Hindlimb muscle (tissue), 1 donor: Measurements from ENCODE around the gene ABLIM1. TPM values are rescaled to one million over a fixed set of nuclear protein-coding genes. Genes with fewer than 3 reads are reported as not detected.

ENCODE experiments used
- DNase-seq: peaks from one replicate; pipeline ENCODE4 v3.0.0-alpha.2; 2013
- polyA plus RNA-seq: library from polyadenylated mRNA; unstranded; fragments of 120-200 nt; gene quantifications from one replicate; pipeline ENCODE4 v1.2.1, GENCODE V29; 2013; ENCODE audit not compliant: insufficient read length

ABLIM1 gene
- polyA plus RNA-seq, 1 donor: 43.9 TPM

GRCh38 chr10:114679552-114679951, 21.5 kb upstream of the ABLIM1 start:
- DNase-seq: no peak

- DNase-seq: no peak
Observed at GRCh38 chr10:114678820-114679219, 20.7 kb upstream of the ABLIM1 start.

- no peak for DNase-seq
Observed at GRCh38 chr10:114678336-114678735, 20.3 kb upstream of the ABLIM1 start.

- no peak for DNase-seq
Observed at GRCh38 chr10:114674346-114674745, 16.3 kb upstream of the ABLIM1 start.

GRCh38 chr10:114669648-114670047, 11.6 kb upstream of the ABLIM1 start:
- DNase-seq: no peak

- DNase-seq: no peak
Observed at GRCh38 chr10:114668375-114669080, 10.5 kb upstream of the ABLIM1 start.

- no peak for DNase-seq
Observed at GRCh38 chr10:114665873-114666272, 7.8 kb upstream of the ABLIM1 start.

- DNase-seq: no peak
Observed at GRCh38 chr10:114665406-114665805, 7.3 kb upstream of the ABLIM1 start.

GRCh38 chr10:114664127-114664526, 6.1 kb upstream of the ABLIM1 start:
- DNase-seq: no peak

- no peak for DNase-seq
Observed at GRCh38 chr10:114663626-114664025, 5.6 kb upstream of the ABLIM1 start.

- DNase-seq: no peak
Observed at GRCh38 chr10:114662646-114663217, 4.7 kb upstream of the ABLIM1 start.

GRCh38 chr10:114661212-114661880, 3.3 kb upstream of the ABLIM1 start:
- no peak for DNase-seq

- DNase-seq: no peak
Observed at GRCh38 chr10:114655671-114656070, 2.4 kb downstream of the ABLIM1 start.

GRCh38 chr10:114654822-114655575, 3.1 kb downstream of the ABLIM1 start:
- no peak for DNase-seq

- DNase-seq: no peak
Observed at GRCh38 chr10:114653926-114654325, 4.1 kb downstream of the ABLIM1 start.

- no peak for DNase-seq
Observed at GRCh38 chr10:114652402-114653368, 5.4 kb downstream of the ABLIM1 start.

GRCh38 chr10:114650831-114651230, 7.2 kb downstream of the ABLIM1 start:
- no peak for DNase-seq

GRCh38 chr10:114650266-114650665, 7.8 kb downstream of the ABLIM1 start:
- no peak for DNase-seq

GRCh38 chr10:114649217-114649903, 8.7 kb downstream of the ABLIM1 start:
- no peak for DNase-seq

- no peak for DNase-seq
Observed at GRCh38 chr10:114648368-114648767, 9.7 kb downstream of the ABLIM1 start.

GRCh38 chr10:114647545-114648138, 10.4 kb downstream of the ABLIM1 start:
- no peak for DNase-seq
